ENCODE results near the gene IL16.

Gene IL16

DNA sequence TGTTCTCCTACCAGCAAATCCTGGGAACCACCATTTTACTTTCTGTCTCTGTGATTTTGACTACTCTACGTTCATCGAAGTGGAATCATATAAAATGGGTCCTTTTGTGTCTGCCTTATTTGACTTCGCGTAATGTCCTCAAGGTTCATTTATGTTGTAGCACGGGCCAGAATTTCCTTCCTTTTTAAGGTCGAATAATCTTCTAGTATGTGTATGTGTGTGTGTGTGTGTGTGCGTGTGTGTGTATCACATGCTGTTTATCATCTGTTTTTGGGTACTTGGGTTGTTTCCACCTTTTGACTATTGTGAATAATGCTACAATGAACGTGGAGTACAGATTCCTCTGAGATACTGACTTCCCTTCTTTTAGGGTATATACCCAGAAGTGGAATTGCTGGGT lies 91.9 kb downstream of the IL16 start:
- Mint-ChIP-seq H3K27ac (no peak overlapping the region), H3K27me3 (ENCODE audit: low read depth) (no peaks in the 10 kb centered on the region), H3K9me3 (peaks cover 4% of the 10 kb centered on the region), H3K36me3 (ENCODE audit: low read depth) (peaks cover 3% of the 10 kb centered on the region), H3K4me1 (ENCODE audit: low read depth) (peaks cover 54% of the 10 kb centered on the region), H3K4me3 (no peak overlapping the region)

DNA sequence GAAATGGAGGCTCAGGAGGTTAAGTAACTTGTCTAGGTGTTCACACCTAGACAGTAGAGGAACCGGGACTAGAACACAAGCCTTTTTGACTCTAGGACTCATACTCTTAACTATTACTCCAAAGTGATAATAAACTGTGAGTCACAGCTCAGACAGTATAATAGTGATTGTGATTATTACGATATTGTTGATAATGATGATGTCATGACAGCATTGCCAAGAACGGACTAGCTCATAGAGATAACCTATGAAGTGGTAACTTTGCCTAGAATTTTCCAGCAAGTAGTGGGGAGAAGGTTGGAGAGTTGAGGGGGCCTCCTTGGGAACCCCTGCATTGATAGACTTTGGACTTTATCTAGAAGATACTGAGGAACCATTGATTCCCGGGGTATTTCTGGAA lies 93.2 kb downstream of the IL16 start:
- H3K4me3 Mint-ChIP-seq: no peak overlapping the region
- no peak overlapping the region for H3K27ac Mint-ChIP-seq
- peaks cover 3% of the 10 kb centered on the region for H3K36me3 Mint-ChIP-seq (ENCODE audit: low read depth)
- peaks cover 63% of the 10 kb centered on the region for H3K4me1 Mint-ChIP-seq (ENCODE audit: low read depth)
- no peaks in the 10 kb centered on the region for H3K27me3 Mint-ChIP-seq (ENCODE audit: low read depth)
- H3K9me3 Mint-ChIP-seq: peaks cover 4% of the 10 kb centered on the region

DNA sequence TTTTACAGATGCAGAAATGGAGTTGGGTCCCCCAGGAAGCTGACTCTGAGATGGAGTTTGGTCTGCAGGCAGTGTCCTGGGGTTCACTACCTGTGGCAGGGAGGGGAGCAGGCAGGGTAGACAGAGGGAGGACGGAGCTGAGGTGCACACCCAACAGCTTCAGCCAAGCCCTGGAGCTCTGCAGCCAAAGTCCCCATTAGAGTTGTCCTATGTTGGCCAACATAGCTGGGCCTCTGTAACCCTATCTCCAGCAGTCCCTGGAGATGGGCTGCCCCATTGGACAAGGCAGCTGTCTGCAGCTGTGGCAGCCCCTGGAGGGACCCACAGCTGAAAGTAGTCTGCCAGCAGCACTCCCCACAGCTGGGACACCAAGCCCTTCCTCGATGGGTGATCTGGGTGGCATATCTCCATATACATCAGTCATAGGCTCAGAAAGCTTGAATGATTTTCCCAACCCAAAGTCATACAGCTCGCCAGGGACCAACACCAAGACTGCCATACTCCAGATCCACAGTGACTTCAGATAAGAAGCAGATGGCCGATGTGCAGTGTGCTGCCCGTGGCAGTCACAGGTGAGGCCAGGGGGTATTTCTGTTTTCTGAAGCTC lies 95.3 kb downstream of the IL16 start:
- H3K4me3 Mint-ChIP-seq: peak overlapping the region; percentile 98
- H3K27ac Mint-ChIP-seq: peak overlapping the region; percentile 94
- peaks cover 57% of the 10 kb centered on the region for H3K4me1 Mint-ChIP-seq (ENCODE audit: low read depth)

DNA sequence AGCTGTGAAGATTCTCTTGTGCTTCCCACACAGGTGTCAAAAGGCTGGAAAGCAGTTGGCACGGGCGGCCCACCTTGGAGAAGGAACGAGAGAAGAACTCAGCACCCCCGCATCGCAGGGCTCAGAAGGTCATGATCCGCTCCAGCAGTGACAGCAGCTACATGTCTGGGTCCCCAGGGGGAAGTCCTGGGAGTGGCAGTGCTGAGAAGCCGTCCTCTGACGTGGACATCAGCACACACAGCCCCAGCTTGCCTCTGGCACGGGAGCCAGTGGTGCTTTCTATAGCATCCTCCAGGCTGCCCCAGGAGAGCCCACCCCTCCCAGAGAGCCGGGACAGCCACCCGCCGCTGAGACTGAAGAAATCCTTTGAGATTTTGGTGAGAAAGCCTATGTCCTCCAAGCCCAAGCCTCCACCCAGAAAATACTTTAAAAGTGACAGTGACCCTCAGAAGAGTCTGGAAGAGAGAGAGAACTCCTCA lies 95.9 kb downstream of the IL16 start:
- peaks cover 56% of the 10 kb centered on the region for H3K4me1 Mint-ChIP-seq (ENCODE audit: low read depth)
- peak overlapping the region; percentile 98 for H3K4me3 Mint-ChIP-seq
- no peaks in the 10 kb centered on the region for H3K27me3 Mint-ChIP-seq (ENCODE audit: low read depth)
- H3K9me3 Mint-ChIP-seq: no peaks in the 10 kb centered on the region
- peaks cover 9% of the 10 kb centered on the region for H3K36me3 Mint-ChIP-seq (ENCODE audit: low read depth)
- H3K27ac Mint-ChIP-seq: peak overlapping the region; percentile 94

More for the DNA sequence above, 95.3 kb downstream of the IL16 start:
- peaks cover 6% of the 10 kb centered on the region for H3K36me3 Mint-ChIP-seq (ENCODE audit: low read depth)
- no peaks in the 10 kb centered on the region for H3K27me3 Mint-ChIP-seq (ENCODE audit: low read depth)
- peaks cover 2% of the 10 kb centered on the region for H3K9me3 Mint-ChIP-seq

DNA sequence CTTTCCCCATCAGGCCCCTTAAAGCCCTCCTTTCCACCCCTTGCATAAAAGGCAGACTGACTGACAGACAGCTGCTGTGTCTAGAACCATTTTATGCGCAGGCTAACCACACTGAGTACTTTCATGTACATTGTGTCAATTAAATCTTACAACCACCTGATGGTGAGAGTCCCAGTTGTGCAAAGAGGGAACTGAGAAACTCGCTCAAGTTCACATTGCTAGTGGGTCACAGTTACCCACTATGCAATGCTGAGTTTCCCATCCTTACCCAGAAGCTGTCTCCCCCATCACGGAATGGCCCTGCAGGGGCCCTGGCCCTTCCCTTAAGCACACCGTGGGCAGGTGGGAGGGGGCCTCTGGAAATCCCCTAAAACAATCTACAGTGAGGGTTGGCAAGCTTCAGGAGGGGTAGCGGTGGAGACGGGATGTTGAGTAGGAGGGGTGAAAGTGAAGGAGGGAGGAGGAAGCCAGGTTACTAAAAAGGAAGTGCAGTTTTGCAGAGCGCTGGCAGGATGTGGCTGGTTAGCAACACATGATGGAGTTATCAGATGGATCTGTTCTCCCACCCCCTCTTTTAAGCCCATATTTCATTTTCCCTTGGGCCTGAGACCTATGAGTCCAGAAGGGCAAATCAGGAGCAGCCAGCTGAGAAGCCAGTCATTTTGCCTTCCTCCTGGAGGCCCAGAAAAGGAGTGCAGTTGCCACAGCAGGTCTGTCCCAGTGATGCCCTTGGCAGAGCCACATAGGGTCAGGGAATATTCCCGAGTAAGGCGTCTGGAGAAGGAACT lies 97.2 kb downstream of the IL16 start:
- Mint-ChIP-seq H3K36me3 (ENCODE audit: low read depth) (peaks cover 22% of the 10 kb centered on the region), H3K9me3 (no peaks in the 10 kb centered on the region), H3K4me1 (ENCODE audit: low read depth) (peaks cover 62% of the 10 kb centered on the region), H3K27ac (peak overlapping the region; percentile 94), H3K4me3 (peak overlapping the region; percentile 98), H3K27me3 (ENCODE audit: low read depth) (no peaks in the 10 kb centered on the region)

DNA sequence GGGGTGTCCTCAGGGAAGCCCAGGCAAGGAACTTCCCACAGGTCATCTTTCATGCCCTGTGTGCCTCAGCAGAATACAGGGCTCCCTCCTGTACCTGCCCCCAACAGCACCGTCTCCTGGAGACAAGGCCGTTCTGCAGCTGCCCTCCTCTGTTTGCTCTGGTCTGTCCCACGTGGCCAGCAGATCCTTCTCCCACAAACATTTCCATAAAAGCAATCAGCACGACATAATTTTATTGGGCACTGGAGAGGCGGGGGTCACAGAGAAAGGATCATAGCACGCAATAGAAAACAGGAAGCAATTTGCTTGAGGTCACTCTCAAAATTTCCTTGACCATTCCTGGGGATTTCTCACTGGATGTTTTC lies 97.8 kb downstream of the IL16 start:
- H3K27ac Mint-ChIP-seq: peak overlapping the region; percentile 94
- peak overlapping the region; percentile 98 for H3K4me3 Mint-ChIP-seq
- H3K36me3 Mint-ChIP-seq (ENCODE audit: low read depth): peaks cover 27% of the 10 kb centered on the region
- H3K4me1 Mint-ChIP-seq (ENCODE audit: low read depth): peaks cover 64% of the 10 kb centered on the region
- H3K27me3 Mint-ChIP-seq (ENCODE audit: low read depth): no peaks in the 10 kb centered on the region
- H3K9me3 Mint-ChIP-seq: no peaks in the 10 kb centered on the region

DNA sequence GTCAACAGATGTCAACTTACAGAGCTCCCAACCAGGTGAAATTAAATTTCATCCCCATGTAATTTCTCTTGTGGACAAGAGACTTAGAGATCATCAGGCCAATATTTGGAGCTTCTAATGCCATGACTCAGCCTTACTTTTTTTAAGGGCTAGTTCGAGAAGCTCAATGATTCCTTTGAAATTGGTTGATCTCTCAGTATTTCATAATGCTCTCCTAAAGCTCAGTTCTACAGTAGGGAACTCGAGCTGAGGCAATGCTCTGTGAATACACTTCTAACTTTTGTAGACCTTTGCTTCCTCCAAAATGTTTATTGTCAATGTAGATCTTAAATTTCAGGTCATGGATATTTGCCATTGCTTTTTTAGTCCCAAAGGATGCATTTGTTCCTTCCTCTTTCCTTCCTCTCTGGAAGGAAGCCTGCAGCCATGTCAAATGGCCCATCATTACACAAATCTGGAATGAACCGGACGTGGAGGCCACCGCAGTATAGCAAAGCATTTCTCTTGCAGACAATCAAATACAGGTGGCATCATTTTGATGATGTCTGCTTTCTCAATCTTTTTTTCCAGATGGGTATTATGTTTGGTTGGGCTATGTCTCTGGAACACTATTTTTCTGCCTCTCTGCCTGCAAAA lies 98.9 kb downstream of the IL16 start:
- peak overlapping the region; percentile 98 for H3K4me3 Mint-ChIP-seq
- peaks cover 61% of the 10 kb centered on the region for H3K4me1 Mint-ChIP-seq (ENCODE audit: low read depth)
- H3K27me3 Mint-ChIP-seq (ENCODE audit: low read depth): no peaks in the 10 kb centered on the region
- H3K36me3 Mint-ChIP-seq (ENCODE audit: low read depth): peaks cover 38% of the 10 kb centered on the region
- no peaks in the 10 kb centered on the region for H3K9me3 Mint-ChIP-seq
- peak overlapping the region; percentile 94 for H3K27ac Mint-ChIP-seq

DNA sequence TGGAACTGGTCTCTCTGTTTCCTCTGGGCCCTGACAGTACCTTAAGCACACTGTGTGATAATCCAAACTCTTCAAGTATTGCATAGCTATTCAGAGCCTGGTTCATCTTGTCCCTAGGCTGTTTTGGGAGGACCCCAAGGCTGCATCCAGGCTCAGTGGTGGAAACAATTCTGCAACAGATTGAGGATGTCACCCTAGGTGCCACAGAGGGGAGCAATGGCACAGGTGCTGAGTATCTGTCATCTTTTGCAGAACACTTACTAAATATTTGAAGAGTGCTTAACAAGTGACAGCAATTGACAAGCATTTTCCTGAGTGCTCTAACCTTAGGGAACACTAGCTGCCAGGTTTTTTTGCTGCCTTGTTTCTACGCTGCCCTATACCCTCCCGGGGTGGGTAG lies 99.5 kb downstream of the IL16 start:
- peaks cover 44% of the 10 kb centered on the region for H3K36me3 Mint-ChIP-seq (ENCODE audit: low read depth)
- H3K9me3 Mint-ChIP-seq: no peaks in the 10 kb centered on the region
- H3K4me1 Mint-ChIP-seq (ENCODE audit: low read depth): peaks cover 61% of the 10 kb centered on the region
- H3K27ac Mint-ChIP-seq: peak overlapping the region; percentile 94
- H3K27me3 Mint-ChIP-seq (ENCODE audit: low read depth): no peaks in the 10 kb centered on the region
- H3K4me3 Mint-ChIP-seq: peak overlapping the region; percentile 98

DNA sequence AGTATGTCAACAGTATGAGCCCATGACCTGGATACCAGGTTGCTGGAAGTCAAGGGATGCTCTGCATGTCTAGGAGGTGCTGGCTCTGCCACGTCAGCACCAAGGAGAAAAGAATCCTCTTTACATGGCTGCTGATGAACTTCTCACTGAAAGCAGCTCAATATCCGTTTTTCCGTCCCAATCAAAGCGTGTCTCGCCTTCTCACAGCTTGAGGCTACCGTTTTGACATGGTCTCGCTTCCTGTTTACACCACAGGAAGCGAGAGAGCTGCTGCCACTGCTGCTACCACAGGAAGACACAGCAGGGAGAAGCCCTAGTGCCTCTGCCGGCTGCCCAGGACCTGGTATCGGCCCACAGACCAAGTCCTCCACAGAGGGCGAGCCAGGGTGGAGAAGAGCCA lies 100.0 kb downstream of the IL16 start:
- Mint-ChIP-seq H3K27ac (peak overlapping the region; percentile 94), H3K9me3 (no peaks in the 10 kb centered on the region), H3K4me1 (ENCODE audit: low read depth) (peaks cover 61% of the 10 kb centered on the region), H3K4me3 (peak overlapping the region; percentile 98), H3K36me3 (ENCODE audit: low read depth) (peaks cover 49% of the 10 kb centered on the region), H3K27me3 (ENCODE audit: low read depth) (no peaks in the 10 kb centered on the region)

DNA sequence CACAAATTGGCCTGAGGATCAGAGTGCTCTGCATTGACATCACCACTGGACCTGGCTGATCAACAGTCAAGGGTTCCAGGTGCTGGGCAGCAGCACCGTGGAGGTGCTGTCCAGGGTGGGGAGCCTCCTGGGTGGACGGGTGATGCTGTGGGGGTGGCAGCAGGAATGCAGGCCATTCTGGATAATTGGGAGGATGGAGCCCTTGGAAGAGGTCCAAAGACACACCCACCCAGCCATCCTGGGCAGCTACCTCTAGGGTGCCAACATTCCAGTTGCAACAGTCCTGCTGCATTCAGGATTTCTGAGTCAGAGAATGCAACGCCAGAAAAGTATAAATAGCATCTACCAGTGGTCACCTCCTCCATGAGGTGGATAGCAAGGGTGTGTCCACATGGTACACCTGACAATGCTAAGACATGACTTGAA lies 100.5 kb downstream of the IL16 start:
- no peaks in the 10 kb centered on the region for H3K27me3 Mint-ChIP-seq (ENCODE audit: low read depth)
- peaks cover 54% of the 10 kb centered on the region for H3K36me3 Mint-ChIP-seq (ENCODE audit: low read depth)
- peaks cover 63% of the 10 kb centered on the region for H3K4me1 Mint-ChIP-seq (ENCODE audit: low read depth)
- H3K9me3 Mint-ChIP-seq: no peaks in the 10 kb centered on the region
- peak overlapping the region; percentile 94 for H3K27ac Mint-ChIP-seq
- H3K4me3 Mint-ChIP-seq: peak overlapping the region; percentile 98

DNA sequence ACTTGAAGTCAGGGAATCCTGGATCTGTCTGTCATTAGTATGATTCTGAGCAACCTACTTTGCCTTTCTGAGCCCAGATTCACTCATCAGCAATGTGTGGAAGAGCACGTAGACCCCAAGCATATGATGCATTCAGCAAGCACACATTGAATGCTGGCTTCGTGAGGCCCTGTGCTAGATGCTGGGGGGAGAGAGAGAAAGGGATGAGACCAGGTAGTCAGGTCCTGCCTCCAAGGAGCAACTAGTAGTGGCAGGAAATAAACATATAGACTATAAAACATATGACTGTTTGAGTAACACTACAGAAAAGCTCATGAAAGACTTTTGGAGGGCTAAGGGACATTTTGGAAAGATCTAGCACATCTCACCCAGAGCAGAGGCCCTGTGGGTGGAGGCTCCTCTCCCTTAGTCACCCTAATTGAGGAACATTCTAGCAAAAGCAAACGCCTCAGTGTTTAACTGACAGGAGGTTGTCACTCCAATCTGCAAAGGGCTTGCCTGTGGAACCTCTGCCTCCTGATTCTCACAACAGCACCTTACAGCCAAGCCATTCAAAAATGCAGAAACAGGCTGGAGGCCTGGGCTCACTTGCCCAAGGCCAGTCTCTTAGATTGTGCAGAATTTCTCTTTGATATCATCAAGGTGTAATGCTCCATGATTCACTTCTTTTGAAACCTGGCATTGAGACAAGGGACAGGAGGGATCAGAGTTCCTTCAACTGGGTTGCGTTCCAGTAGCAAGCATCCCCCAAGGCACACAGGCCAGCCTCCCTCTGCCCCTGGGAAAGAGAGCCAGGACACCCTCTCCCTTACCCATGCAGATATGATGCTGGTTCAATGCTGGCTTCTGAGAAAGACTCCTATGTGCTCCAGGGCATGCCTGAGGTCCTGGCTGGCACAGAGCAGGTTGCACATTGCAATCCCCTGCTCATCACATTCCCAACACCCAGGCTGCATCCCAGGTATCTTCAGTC lies 101.2 kb downstream of the IL16 start:
- H3K4me3 Mint-ChIP-seq: peak overlapping the region; percentile 98
- H3K27me3 Mint-ChIP-seq (ENCODE audit: low read depth): no peaks in the 10 kb centered on the region
- peaks cover 61% of the 10 kb centered on the region for H3K36me3 Mint-ChIP-seq (ENCODE audit: low read depth)
- peaks cover 63% of the 10 kb centered on the region for H3K4me1 Mint-ChIP-seq (ENCODE audit: low read depth)
- no peaks in the 10 kb centered on the region for H3K9me3 Mint-ChIP-seq
- H3K27ac Mint-ChIP-seq: peak overlapping the region; percentile 94

DNA sequence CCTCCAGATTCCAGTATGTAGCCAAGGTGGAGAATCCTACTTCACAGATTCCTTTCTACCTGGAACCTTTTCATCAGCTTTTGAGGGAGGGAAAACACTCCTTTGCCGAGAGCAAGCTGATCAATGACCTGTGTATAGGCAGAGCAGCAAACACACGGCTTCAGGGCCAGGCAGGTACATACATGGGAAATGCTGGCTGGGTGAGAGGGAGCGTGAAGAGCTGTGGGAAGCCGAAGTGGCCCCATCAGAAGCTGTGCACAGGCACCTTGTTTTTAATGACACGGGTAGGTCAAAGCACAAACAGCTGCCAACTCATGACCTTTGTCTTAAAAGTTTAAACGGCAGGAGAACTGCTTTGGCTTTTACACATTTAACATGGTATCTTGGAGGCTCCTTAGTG lies 101.9 kb downstream of the IL16 start:
- H3K27me3 Mint-ChIP-seq (ENCODE audit: low read depth): no peaks in the 10 kb centered on the region
- peaks cover 68% of the 10 kb centered on the region for H3K36me3 Mint-ChIP-seq (ENCODE audit: low read depth)

DNA sequence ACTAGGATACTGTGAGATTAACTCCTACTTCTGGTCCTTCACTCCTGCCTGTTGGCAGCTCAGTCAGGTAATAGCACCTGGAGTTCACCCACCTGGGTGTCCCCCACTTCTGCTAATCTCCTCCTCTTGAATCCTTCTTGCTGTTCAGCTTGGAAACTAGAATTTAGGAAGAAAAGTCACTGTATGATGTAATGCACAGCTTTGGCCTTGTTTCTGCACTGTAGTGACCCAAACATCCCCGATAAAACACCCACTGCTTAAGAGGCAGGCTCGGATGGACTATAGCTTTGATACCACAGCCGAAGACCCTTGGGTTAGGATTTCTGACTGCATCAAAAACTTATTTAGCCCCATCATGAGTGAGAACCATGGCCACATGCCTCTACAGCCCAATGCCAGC lies 102.5 kb downstream of the IL16 start:
- no peaks in the 10 kb centered on the region for H3K9me3 Mint-ChIP-seq
- H3K4me3 Mint-ChIP-seq: peak overlapping the region; percentile 98
- H3K27ac Mint-ChIP-seq: peak overlapping the region; percentile 94
- H3K36me3 Mint-ChIP-seq (ENCODE audit: low read depth): peaks cover 74% of the 10 kb centered on the region
- H3K27me3 Mint-ChIP-seq (ENCODE audit: low read depth): no peaks in the 10 kb centered on the region
- H3K4me1 Mint-ChIP-seq (ENCODE audit: low read depth): peaks cover 64% of the 10 kb centered on the region

More for the DNA sequence above, 101.9 kb downstream of the IL16 start:
- H3K27ac Mint-ChIP-seq: peak overlapping the region; percentile 94
- peaks cover 64% of the 10 kb centered on the region for H3K4me1 Mint-ChIP-seq (ENCODE audit: low read depth)
- H3K9me3 Mint-ChIP-seq: no peaks in the 10 kb centered on the region
- peak overlapping the region; percentile 98 for H3K4me3 Mint-ChIP-seq

Measured in T-helper 1 cell treated with Interleukin-12 subunit alpha and Interleukin-12 subunit beta and Interleukin-4 antibody, amounts not matched to agents 30 μg/mL and 1 μg/mL, for 36 hours (primary cell).